Erythroblast (primary cell): Measurements from ENCODE around the gene RAB12.

Experiments used
- GATA1 ChIP-seq: IDR thresholded peaks from 2 replicates; pipeline ENCODE4 v1.6.1; 2011; ENCODE audit warnings: low read depth, mild to moderate bottlenecking, control low read depth, low read length, moderate library complexity
- POLR2A ChIP-seq: IDR thresholded peaks from 2 replicates; pipeline ENCODE4 v1.6.1; 2011; ENCODE audit warnings: mild to moderate bottlenecking, low read length

- TF ChIP-seq POLR2A (no peak), GATA1 (no peak)
Measured at GRCh38 chr18:8602557-8602956, 6.7 kb upstream of the RAB12 start.
